ENCODE data around the gene ITSN1.

- TF ChIP-seq, protein P1, sequence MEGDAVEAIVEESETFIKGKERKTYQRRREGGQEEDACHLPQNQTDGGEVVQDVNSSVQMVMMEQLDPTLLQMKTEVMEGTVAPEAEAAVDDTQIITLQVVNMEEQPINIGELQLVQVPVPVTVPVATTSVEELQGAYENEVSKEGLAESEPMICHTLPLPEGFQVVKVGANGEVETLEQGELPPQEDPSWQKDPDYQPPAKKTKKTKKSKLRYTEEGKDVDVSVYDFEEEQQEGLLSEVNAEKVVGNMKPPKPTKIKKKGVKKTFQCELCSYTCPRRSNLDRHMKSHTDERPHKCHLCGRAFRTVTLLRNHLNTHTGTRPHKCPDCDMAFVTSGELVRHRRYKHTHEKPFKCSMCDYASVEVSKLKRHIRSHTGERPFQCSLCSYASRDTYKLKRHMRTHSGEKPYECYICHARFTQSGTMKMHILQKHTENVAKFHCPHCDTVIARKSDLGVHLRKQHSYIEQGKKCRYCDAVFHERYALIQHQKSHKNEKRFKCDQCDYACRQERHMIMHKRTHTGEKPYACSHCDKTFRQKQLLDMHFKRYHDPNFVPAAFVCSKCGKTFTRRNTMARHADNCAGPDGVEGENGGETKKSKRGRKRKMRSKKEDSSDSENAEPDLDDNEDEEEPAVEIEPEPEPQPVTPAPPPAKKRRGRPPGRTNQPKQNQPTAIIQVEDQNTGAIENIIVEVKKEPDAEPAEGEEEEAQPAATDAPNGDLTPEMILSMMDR (IDR thresholded peaks at IDR 0.05), result no peak
- TF ChIP-seq POLR2A (IDR thresholded peaks at IDR 0.05), result no peak
Measured at GRCh38 chr21:33611006-33611744, 31.1 kb upstream of the ITSN1 start.

Measured in body of pancreas (tissue), 4 donors.